NCI-H2196 treated with DMSO at 0.1 percent for 48 hours (cell line): ENCODE measurements around the gene FAM120A.
A peak's percentile ranks its signal among the peaks of the same experiment; 100 is the strongest.

ENCODE experiments used
- DNase-seq: peaks from one replicate; lab custom pipeline; 2025; ENCODE audit not compliant: unreplicated experiment; lab: John Stamatoyannopoulos, UW

Gene FAM120A

GRCh38 chr9:93577078-93577974 is 125.8 kb downstream of the FAM120A start:
- DNase-seq: no peak

- no peak for DNase-seq
These were observed 126.6 kb downstream of the FAM120A start for GRCh38 chr9:93577975-93578682.

- no peak for DNase-seq
These were observed 127.4 kb downstream of the FAM120A start for GRCh38 chr9:93578844-93579243.

- no peak for DNase-seq
These were observed 128.4 kb downstream of the FAM120A start for GRCh38 chr9:93579711-93580516.

- DNase-seq: no peak
These were observed 129.3 kb downstream of the FAM120A start for GRCh38 chr9:93580654-93581380.

GRCh38 chr9:93582115-93582514 is 130.6 kb downstream of the FAM120A start:
- peak; percentile 92 for DNase-seq

- no peak for DNase-seq
These were observed 131.1 kb downstream of the FAM120A start for GRCh38 chr9:93582550-93582949.

- no peak for DNase-seq
These were observed 133.8 kb downstream of the FAM120A start for GRCh38 chr9:93585259-93585658.

- DNase-seq: no peak
These were observed 134.2 kb downstream of the FAM120A start for GRCh38 chr9:93585695-93586094.

- no peak for DNase-seq
These were observed 135.0 kb downstream of the FAM120A start for GRCh38 chr9:93586290-93587057.

GRCh38 chr9:93587284-93587650 is 135.8 kb downstream of the FAM120A start:
- no peak for DNase-seq

GRCh38 chr9:93587651-93588347 is 136.3 kb downstream of the FAM120A start:
- no peak for DNase-seq

- DNase-seq: no peak
These were observed 137.4 kb downstream of the FAM120A start for GRCh38 chr9:93588641-93589609.

- DNase-seq: no peak
These were observed 138.2 kb downstream of the FAM120A start for GRCh38 chr9:93589688-93590087.

- no peak for DNase-seq
These were observed 139.2 kb downstream of the FAM120A start for GRCh38 chr9:93590609-93591234.

- no peak for DNase-seq
These were observed 140.0 kb downstream of the FAM120A start for GRCh38 chr9:93591301-93592007.

- no peak for DNase-seq
These were observed 140.6 kb downstream of the FAM120A start for GRCh38 chr9:93592008-93592642.
